GM19025 (cell line): ENCODE results near the gene FGFBP3.

Source experiments
- ATAC-seq: cut with Tn5 transposase; IDR thresholded peaks from one replicate; pipeline ENCODE4 v1.9.1; 2021; ENCODE audit warnings: mild to moderate bottlenecking, low read depth, moderate library complexity; ENCODE audit not compliant: unreplicated experiment

The FGFBP3 gene

GRCh38 chr10:91909117-91909677, at the start of gene FGFBP3:
TSS of gene FGFBP3 (minus strand) at chr10:91909486. CDS start at chr10:91908969, 517 bp downstream.
- no peak for ATAC-seq

GRCh38 chr10:91957091-91957490, 47.8 kb upstream of the FGFBP3 start:
- ATAC-seq = no peak

- ATAC-seq = no peak
Observed at GRCh38 chr10:91955114-91955513, 45.8 kb upstream of the FGFBP3 start.

- ATAC-seq = no peak
Observed at GRCh38 chr10:91953600-91954160, 44.4 kb upstream of the FGFBP3 start.

GRCh38 chr10:91944880-91945630, 35.8 kb upstream of the FGFBP3 start:
- ATAC-seq = no peak

GRCh38 chr10:91941426-91941825, 32.1 kb upstream of the FGFBP3 start:
- no peak for ATAC-seq

- no peak for ATAC-seq
Observed at GRCh38 chr10:91939653-91940052, 30.4 kb upstream of the FGFBP3 start.

GRCh38 chr10:91935886-91936285, 26.6 kb upstream of the FGFBP3 start:
- ATAC-seq = no peak

- ATAC-seq = no peak
Observed at GRCh38 chr10:91932737-91933136, 23.5 kb upstream of the FGFBP3 start.

- no peak for ATAC-seq
Observed at GRCh38 chr10:91931526-91932190, 22.4 kb upstream of the FGFBP3 start.

- no peak for ATAC-seq
Observed at GRCh38 chr10:91930939-91931338, 21.7 kb upstream of the FGFBP3 start.

GRCh38 chr10:91925022-91925320, 15.7 kb upstream of the FGFBP3 start:
- no peak for ATAC-seq

- no peak for ATAC-seq
Observed at GRCh38 chr10:91924212-91925021, 15.1 kb upstream of the FGFBP3 start.

- peak; percentile 100 for ATAC-seq
Observed at GRCh38 chr10:91923371-91924211, 14.3 kb upstream of the FGFBP3 start, which contains the start of gene BTAF1. TSS of gene BTAF1 (plus strand) at chr10:91923770. CDS start at chr10:91924077, 307 bp downstream.

GRCh38 chr10:91919651-91920050, 10.4 kb upstream of the FGFBP3 start:
- ATAC-seq = no peak

GRCh38 chr10:91910467-91910866, 1.2 kb upstream of the FGFBP3 start:
- ATAC-seq = no peak

- ATAC-seq = peak; percentile 90
Observed at GRCh38 chr10:91908337-91909116, 759 bp downstream of the FGFBP3 start.

GRCh38 chr10:91907914-91908336, 1.4 kb downstream of the FGFBP3 start:
- ATAC-seq = no peak

- ATAC-seq = no peak
Observed at GRCh38 chr10:91907033-91907594, 2.2 kb downstream of the FGFBP3 start.
